H54 (cell line): ENCODE measurements around the gene RSPO4.
A peak's percentile ranks its signal among the peaks of the same experiment; 100 is the strongest.

Experiments
- DNase-seq: peaks from one replicate; pipeline ENCODE4 v3.0.0; 2011; ENCODE audit warnings: low spot score, mixed read lengths; ENCODE audit not compliant: insufficient read length
- FAIRE-seq: peaks from 3 replicates; lab custom pipeline; 2011; peaks lifted over from hg19 to GRCh38; lab: Jason Lieb, UNC
- POLR2A ChIP-seq: IDR thresholded peaks from 2 replicates; pipeline ENCODE4 v1.6.1; 2011; ENCODE audit warnings: low read depth, mild to moderate bottlenecking, low read length

RSPO4 gene

DNA sequence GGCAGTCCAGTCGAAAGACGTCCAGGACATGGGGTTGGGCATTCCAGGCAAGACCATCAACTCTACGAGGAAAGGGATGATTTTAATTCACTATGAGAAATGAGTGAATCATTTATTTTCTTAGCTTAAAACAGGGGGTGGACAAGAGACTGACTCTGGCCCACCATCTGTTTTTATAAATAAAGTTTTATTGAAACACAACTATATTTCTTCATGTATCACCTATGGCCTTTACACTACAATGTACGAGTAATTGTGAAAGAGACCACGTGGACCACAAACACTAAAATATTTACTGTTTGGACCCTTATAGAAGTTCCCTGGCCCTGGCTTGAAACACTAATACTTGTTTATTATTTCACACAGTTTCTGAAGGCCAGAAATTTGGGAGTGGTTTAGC, 15.6 kb upstream of the RSPO4 start:
- no peak for FAIRE-seq

DNA sequence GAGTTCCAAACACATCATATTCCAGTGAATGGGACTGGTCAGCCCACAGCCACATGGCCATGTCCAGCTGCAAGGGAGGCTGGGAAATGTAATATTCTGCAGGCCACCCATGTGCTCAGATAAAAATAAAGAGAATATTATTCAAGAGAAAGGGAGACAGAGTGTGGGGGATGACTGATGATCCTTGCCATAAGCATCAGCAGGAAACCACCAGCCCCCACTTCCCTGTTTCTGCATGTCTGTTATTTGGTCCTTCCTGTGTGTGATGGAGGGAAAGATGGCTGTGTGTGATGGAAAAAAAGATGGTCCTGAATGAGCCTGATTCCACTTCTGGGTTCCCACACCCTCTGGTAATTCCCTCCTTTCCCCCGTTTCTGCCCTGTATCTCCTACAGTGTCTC, 13.1 kb upstream of the RSPO4 start:
- DNase-seq (no peak), FAIRE-seq (no peak)
- no peak for TF ChIP-seq POLR2A

More for the DNA sequence above, 15.6 kb upstream of the RSPO4 start:
- no peak for TF ChIP-seq POLR2A
- no peak for DNase-seq

DNA sequence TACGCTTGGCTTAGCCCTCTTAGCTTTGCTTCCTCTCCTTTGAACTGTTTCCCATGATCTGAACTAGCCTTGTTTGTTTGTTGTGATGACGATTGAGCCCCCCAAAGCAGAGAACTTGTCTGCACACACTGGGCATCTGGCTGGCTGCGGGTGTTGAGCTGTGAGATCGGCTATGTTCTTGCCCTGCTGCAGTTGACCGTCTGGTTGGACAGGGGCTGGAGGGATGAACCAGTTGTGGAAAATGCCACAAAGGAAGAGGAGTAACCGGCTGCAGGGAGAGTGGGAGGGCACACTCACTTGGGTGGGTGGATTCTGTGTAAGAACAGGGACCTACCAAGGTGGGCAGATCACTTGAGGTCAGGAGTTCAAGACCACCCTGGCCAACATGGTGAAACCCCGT, 12.4 kb upstream of the RSPO4 start:
- FAIRE-seq: no peak
- no peak for TF ChIP-seq POLR2A
- no peak for DNase-seq

DNA sequence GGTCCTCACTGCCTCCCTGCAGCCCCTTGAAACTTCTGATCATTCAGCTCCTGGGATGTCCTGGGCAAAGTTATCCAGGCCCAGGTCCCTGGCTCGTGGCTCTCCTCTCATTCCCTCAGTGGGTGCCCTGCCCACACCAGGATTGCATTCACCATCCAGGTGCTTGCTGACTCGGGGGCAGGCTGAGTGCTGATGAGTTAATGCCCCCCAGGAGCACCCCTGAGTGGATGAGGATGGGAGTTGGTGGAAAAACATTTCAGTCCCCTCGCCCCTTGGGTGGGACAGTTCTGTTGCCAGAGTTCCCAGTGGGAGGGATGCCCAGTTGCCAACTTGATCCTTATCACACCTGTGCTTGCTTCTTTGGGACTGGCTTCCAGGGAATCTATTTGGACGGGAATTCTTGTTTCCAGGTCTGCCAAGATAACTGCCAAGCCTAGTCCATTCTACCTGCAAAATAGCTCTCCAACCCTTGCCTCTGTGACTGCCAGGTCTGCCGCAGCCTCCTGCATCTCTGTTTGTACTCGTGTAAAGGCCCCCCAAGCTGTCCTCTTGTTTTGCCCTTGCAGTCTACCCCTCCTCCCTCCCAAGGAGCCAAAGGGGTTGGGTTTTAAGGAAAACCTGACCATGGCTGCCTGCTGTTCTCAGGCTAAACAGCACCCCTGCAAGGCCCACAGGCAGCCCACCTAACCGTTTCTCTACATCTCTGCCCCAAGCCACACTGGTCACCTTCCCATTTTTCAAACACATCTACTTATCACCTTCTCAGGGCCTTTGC, 11.6 kb upstream of the RSPO4 start:
- TF ChIP-seq POLR2A: no peak
- FAIRE-seq: no peak
- no peak for DNase-seq

DNA sequence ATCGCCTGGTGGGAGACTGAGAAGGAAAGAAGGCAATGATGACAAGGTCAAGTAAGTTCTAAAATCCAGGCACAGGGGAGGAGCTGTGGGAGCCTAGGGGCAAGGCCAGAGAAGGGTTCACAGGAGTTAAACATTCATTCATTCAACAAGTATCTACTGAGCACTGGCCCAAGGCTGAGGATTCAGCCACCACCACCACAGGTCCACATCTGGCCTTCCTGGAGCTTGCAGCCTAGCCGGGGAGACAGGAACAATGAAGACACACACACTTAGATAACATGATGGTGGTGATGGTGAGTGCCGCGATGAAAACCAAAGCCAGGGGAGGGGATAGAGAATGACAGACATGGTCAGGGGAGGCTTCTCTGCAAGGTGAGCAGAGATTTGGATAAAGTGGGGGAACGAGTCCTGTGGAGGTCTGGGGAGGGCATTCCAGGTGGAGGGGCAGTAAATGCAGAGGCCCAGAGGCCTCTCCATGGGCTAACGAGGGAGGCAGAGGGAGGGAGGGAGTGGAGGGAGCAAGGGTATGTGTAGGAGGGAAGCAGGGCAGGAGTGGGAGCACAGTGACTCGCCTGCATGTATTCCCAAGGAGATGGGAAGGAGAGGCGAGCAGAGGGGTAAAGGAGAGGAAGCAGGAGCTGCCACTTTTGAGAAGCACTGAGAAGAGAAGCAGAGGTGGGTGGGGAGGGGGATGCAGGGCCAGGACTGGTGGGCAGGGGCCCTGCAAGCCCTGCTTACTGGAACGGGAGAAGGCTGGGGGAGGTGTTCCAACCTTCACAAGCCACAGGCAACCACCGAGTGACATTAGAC, 10.5 kb upstream of the RSPO4 start:
- DNase-seq (no peak), FAIRE-seq (no peak)
- no peak for TF ChIP-seq POLR2A

DNA sequence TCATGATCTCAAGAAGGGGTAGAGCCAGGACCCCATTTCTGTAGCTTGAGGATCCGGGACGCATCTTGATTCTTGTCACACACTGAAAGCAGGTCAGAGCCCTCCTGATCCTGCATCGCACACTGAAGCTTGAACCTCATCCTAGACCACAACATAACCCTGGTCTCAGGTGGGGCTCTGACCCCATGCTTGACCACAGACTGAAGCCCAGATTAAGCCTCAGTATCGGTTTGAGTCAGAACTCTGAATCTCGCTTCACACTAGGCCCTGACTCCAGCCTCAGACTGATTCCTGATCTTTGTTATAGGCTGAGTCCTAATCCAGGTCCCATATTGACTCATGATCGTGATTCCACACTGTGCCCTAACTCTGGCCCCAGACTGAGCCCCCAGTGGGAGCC, 8.5 kb upstream of the RSPO4 start:
- TF ChIP-seq POLR2A: no peak
- no peak for FAIRE-seq
- DNase-seq: no peak

DNA sequence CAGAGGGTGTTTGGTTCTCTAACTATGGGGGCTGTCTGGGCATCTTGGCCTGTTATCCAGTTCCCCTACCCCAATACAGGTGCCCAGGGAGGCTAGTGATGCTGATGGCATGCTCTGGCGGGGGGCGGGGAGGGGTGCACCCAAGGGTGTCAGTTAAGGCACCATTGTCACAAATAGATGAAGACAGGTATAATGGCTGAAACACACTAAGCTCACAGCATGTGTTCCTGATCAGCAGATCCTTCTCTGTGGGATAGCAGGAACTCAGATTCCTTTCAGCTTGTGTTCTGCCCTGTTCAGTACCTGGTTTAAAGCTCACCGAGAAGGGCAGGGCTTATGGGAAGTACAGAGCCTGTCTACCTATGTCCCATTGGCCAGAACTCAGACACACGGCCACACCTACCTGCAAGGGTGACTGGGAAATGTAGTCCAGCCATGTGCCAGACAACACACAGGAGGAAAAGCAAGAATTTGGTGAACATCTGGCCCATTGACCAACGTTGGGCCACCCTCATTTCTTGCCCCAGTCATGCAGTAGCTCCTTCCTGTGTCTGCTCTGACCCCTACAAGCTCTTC, 3.4 kb upstream of the RSPO4 start:
- DNase-seq (peak; percentile 80), FAIRE-seq (peak; percentile 81)
- TF ChIP-seq POLR2A: no peak

DNA sequence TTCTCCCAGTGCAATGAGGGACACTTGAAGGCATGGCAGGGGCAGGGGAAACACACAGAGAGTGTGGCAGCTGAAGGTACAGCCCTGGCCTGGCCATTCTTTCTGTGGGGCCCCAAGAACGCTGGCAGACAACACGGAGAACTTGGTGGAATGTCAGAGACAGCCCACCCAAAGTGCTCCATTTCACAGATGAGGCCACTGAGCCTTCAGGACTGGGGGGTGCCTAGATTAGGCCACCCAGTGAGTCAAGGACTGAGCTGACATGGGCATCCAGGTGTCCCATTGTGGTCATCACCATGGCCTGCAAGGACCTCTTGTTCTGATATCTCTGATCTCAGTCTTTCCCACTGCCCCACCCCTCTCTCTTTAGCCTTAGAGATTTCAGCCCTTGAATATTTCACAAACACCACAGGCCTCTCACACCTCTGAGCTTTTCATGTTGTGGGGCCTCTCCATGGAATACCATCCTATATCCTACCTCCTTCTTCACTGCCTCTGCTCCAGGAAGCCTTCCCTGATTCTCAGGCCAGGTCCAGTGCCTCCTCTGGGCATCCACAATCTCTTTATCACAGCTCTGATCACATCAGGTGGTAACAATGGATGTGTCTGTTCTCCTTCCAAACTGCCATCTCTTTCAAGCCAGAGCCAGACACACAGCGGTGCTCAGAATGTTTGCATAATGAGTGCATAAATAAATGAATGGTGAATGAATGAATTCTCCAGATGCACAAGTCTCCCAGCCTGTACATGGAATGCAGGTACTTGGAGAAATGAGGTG, 2.0 kb upstream of the RSPO4 start:
- FAIRE-seq (no peak), DNase-seq (no peak)

DNA sequence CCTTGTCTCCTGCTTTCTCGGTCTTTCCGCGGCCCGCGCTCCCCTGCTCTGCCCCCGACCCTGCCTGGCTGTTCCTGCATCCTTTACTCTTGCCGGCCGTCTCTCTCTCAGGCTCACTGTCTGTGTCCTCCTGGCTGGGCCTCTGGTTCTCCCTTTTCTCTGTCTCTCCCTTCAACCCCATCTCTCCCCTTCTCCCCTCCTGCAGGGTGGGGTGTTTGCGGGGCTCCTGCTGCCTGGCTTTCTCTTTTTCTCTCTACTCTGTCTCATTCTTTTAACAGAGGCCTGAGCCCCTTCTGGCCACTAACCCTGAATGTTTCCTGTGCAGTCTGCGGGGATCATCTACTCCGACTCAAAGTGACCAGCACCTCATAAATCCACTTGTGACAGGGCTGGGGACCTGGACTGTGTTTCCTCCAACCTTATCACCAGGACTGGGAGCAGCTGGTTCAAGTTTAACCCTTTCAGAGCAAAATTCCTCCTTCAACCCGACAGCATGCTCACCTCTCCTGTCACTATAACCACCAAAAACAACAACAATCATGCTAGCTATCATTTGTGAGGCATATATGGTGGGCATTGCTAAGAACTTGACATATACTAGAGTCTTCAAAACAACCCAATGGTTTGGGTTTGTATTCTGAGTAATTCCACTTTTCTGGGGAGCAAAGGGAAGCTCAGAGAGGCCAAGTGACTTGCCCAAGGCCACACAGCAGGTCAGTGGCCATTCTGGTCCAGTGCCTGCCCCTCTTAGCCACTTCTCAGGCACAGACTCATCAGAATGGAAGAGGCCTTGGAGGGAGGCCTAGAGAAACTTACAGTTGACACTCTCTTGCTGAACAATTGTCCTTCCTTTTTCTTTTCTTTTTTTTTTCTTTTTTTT, 811 bp upstream of the RSPO4 start:
- no peak for DNase-seq
- TF ChIP-seq POLR2A: no peak
- no peak for FAIRE-seq

More for the DNA sequence above, 2.0 kb upstream of the RSPO4 start:
- no peak for TF ChIP-seq POLR2A

DNA sequence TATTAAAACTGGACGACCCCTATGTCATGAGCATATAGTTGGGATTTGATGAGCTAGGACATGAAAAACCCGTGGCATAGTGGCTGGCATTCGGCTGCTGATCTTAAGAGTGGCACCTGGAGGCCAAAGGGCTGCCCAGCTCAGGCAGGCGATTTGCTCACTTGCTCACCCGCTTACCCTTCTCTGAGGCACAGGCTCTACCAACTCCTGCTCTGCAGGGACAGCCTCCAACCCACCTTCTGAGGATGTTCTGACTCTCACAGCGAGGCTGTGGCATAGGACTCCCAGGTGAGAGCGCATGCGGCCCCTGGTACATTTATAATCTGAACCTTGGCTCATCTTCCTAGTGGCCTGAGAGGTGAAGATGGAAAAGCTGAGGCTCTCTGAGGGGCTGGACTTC, 995 bp downstream of the RSPO4 start:
- FAIRE-seq (no peak), DNase-seq (no peak)
- no peak for TF ChIP-seq POLR2A

DNA sequence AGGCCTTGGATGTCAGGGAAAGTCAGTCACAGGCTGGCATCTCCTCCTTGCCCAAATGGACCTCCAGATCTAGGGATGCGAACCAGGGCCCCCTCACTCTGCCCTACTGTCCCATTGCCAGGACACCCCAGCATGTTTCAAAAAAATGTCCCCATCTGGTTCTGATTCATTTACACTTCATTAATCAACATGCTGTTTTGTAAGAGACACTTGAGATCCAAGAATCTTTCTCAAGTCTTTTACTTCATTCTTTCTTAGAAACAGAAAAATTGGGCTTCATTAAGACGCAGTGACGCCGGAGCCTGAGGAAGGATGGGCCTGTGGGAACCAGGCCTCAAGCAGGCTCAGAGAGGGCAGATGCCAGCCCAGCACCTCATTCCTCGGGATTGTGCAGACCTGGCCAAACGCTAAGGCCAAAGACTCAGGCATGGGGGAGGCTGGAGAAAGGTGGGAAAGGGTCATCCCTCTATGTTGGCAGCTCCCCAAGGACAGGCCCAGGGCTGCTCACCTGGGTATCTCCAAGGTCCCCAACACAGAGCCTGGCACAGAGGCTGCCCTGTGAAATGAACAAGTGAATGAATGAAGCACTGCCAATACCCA, 3.8 kb downstream of the RSPO4 start:
- DNase-seq: no peak
- FAIRE-seq: no peak
- TF ChIP-seq POLR2A: no peak

DNA sequence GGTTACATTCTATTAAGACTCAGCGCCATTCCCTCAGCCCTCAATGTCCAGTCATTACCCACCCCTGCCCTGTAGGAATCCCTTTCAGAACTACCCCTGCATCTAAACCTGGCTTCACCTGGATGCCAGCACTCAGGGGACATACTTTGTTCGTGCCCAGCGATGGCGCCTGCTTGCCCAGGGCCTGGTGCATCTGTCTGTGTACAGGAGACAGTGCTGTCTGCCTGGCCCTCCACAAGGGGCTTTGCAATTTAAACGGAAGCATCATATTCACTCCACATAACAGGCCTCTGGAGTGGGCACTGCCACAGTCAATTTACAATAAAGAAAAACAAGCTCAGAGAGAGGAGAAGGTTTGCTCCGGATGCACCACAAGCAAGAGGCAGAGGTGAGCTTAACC, 4.6 kb downstream of the RSPO4 start:
- no peak for FAIRE-seq

More for the DNA sequence above, 4.6 kb downstream of the RSPO4 start:
- no peak for DNase-seq
- TF ChIP-seq POLR2A: no peak
